ENCODE data around the gene SLC25A21.

- no peak for TF ChIP-seq POLR2AphosphoS5 (IDR thresholded peaks at IDR 0.05; ENCODE audit: low read depth, low read length)
- TF ChIP-seq POLR2A (IDR thresholded peaks at IDR 0.05; ENCODE audit: low read depth, low read length), result no peak
- no peak for TF ChIP-seq TAF1 (IDR thresholded peaks at IDR 0.05; ENCODE audit: borderline replicate concordance, low read depth, low read length)
Observed at GRCh38 chr14:36852981-36853691, 319.3 kb downstream of the SLC25A21 start.
